K562 (cell line): ENCODE results near the gene CEMIP. TPM values are rescaled to one million over a fixed set of nuclear protein-coding genes. Genes with fewer than 3 reads are reported as not detected.

Experiments
- CBFA2T2 ChIP-seq: fragments of 450-650 bp; conservative IDR thresholded peaks from 2 replicates; pipeline ENCODE4 v1.6.1; 2017; ENCODE audit warnings: mild to moderate bottlenecking
- CBX3 ChIP-seq, 2 experiments: IDR thresholded peaks; 1 replicate in 1 of 2; 2 replicates in 1 of 2; pipeline ENCODE4 v1.6.1; 2012; ENCODE audit warnings: inconsistent platforms in 2 of 2, low read length in 2 of 2, borderline replicate concordance in 1 of 2, control low read depth in 1 of 2
- CTBP1 ChIP-seq: fragments of 450-650 bp; IDR thresholded peaks from 2 replicates; pipeline ENCODE4 v1.6.1; 2016; ENCODE audit warnings: borderline replicate concordance
- DEAF1 ChIP-seq: fragments of 450-650 bp; formaldehyde crosslinking; IDR thresholded peaks from 2 replicates; pipeline ENCODE4 v1.4.0; 2020; ENCODE audit warnings: mild to moderate bottlenecking, moderate library complexity
- FOXM1 ChIP-seq, 2 experiments: fragments of 450-650 bp in 1 of 2; sonication (generic) in 1 of 2; formaldehyde crosslinking in 1 of 2; IDR thresholded peaks; 2 replicates each; pipeline versions ENCODE4 v1.6.1 to v1.9.0; 2017 to 2022; ENCODE audit warnings: low read depth in 2 of 2, mild to moderate bottlenecking in 2 of 2, missing genetic modification reagents in 1 of 2, moderate library complexity in 1 of 2
- HMG20A ChIP-seq: fragments of 450-650 bp; formaldehyde crosslinking; conservative IDR thresholded peaks from 2 replicates; pipeline ENCODE4 v1.4.0; 2020; ENCODE audit warnings: mild to moderate bottlenecking, mixed read lengths
- MEF2A ChIP-seq: IDR thresholded peaks from 2 replicates; pipeline ENCODE4 v1.6.1; 2011; ENCODE audit warnings: low read depth, mild to moderate bottlenecking, low read length, moderate library complexity; ENCODE audit not compliant: control insufficient read depth
- NELFE ChIP-seq: IDR thresholded peaks from 2 replicates; pipeline ENCODE4 v1.6.1; 2011; ENCODE audit warnings: mild to moderate bottlenecking; ENCODE audit not compliant: insufficient read depth, insufficient read length
- NFATC3 ChIP-seq: fragments of 450-650 bp; IDR thresholded peaks from 2 replicates; pipeline ENCODE4 v1.6.1; 2017; ENCODE audit warnings: mild to moderate bottlenecking
- NFIC ChIP-seq: fragments of 450-650 bp; IDR thresholded peaks from 2 replicates; pipeline ENCODE4 v1.6.1; 2017; ENCODE audit warnings: mild to moderate bottlenecking, inconsistent platforms
- POLR2G ChIP-seq: fragments of 200-400 bp; formaldehyde crosslinking; IDR thresholded peaks from 2 replicates; pipeline ENCODE4 v1.6.1; 2017; ENCODE audit warnings: low read depth, mild to moderate bottlenecking, antibody characterized with exemption, low read length, moderate library complexity
- RBM39 ChIP-seq: fragments of 200-400 bp; formaldehyde crosslinking; optimal IDR thresholded peaks from 2 replicates; pipeline ENCODE3; 2018; ENCODE audit warnings: low read depth, low read length
- SFPQ ChIP-seq: fragments of 200-400 bp; formaldehyde crosslinking; IDR thresholded peaks from 2 replicates; pipeline ENCODE4 v1.6.1; 2017; ENCODE audit warnings: mild to moderate bottlenecking, low read depth, low read length, moderate library complexity
- STAT6 ChIP-seq: sonication (generic); formaldehyde crosslinking; IDR thresholded peaks from 2 replicates; pipeline ENCODE4 v1.8.1; 2023; ENCODE audit warnings: mild to moderate bottlenecking, missing genetic modification reagents
- TAF7 ChIP-seq: fragments of 450-650 bp; IDR thresholded peaks from 2 replicates; pipeline ENCODE4 v1.6.1; 2016; ENCODE audit warnings: missing genetic modification characterization, missing compliant biosample characterization
- TCF3 ChIP-seq: sonication (generic); formaldehyde crosslinking; IDR thresholded peaks from 2 replicates; pipeline ENCODE4 v1.4.0; 2020; ENCODE audit warnings: mild to moderate bottlenecking, missing genetic modification reagents
- TEAD2 ChIP-seq: fragments of 450-650 bp; IDR thresholded peaks from 2 replicates; pipeline ENCODE4 v1.6.1; 2016; ENCODE audit warnings: missing genetic modification characterization, control low read depth, missing compliant biosample characterization
- ZNF134 ChIP-seq: fragments of 250-450 bp; sonication (Bioruptor Pico); conservative IDR thresholded peaks from 2 replicates; pipeline ENCODE4 v1.4.0; 2020
- ZNF184 ChIP-seq: sonication (generic); formaldehyde crosslinking; IDR thresholded peaks from 2 replicates; pipeline ENCODE4 v1.5.0; 2020; ENCODE audit warnings: missing genetic modification reagents
- ZNF830 ChIP-seq: fragments of 250-450 bp; sonication (Bioruptor Pico); IDR thresholded peaks from 2 replicates; pipeline ENCODE4 v1.5.0; 2021; ENCODE audit warnings: mild to moderate bottlenecking
- polyA plus RNA-seq, 8 experiments: library from polyadenylated mRNA; depleted of rRNA in 4 of 8; stranded (reverse) in 5 of 8; unstranded in 3 of 8; fragments of >200 nt; fragmentation: Nextera tagmentation in 2 of 8; fragmentation: Illumina TruSeq in 1 of 8; extraction: Ambion mirVana in 2 of 8; extraction: Trizol in 1 of 8; gene quantifications; 2 replicates each; pipeline versions ENCODE4 v1.2.1 to v1.2.3, GENCODE V29; 2011 to 2014; ENCODE audit warnings: inconsistent platforms in 1 of 8, missing spikeins in 1 of 8
- total RNA-seq, 7 experiments: library from RNA; depleted of rRNA in 6 of 7; stranded (reverse); fragments of >200 nt in 6 of 7; fragmentation: Illumina TruSeq in 2 of 7; extraction: Trizol in 2 of 7; gene quantifications; 2 replicates each; pipeline versions ENCODE4 v1.2.1 to v1.2.3, GENCODE V29; 2011 to 2021; ENCODE audit warnings: low replicate concordance in 1 of 7
- TF ChIP-seq, protein P1 (sequence below): sonication (generic); formaldehyde crosslinking; IDR thresholded peaks from 2 replicates; pipeline ENCODE4 v1.9.0; 2022; ENCODE audit warnings: mild to moderate bottlenecking, missing genetic modification reagents
- TF ChIP-seq, protein P2 (sequence below): sonication (generic); formaldehyde crosslinking; IDR thresholded peaks from 2 replicates; pipeline ENCODE4 v1.8.1; 2023; ENCODE audit warnings: mild to moderate bottlenecking, missing genetic modification reagents, moderate library complexity

Gene CEMIP
- total and polyA plus RNA-seq, 9 of the 15 experiments (the other 6 are each of a cell fraction or from before 2014, with no cell fraction given), result 0.33 TPM; not detected in 8

- TF ChIP-seq STAT6 (no peak), ZNF134 (CRISPR knock-in tag) (no peak), FOXM1 (IDR thresholded peaks at IDR 0.05; ENCODE audit: low read depth) (no peak), FOXM1 (CRISPR knock-in tag; IDR thresholded peaks at IDR 0.05; ENCODE audit: low read depth) (no peak), NFATC3 (no peak), CTBP1 (peak; percentile 60; the same call in 1 of the 2 replicates), ZNF184 (no peak), NELFE (no peak), POLR2G (no peak), CBX3 (IDR thresholded peaks at IDR 0.05; ENCODE audit: borderline replicate concordance in 1 of 2, low read length in 2 of 2) (no peak), DEAF1 (no peak), RBM39 (no peak), TAF7 (tag) (no peak), CBFA2T2 (no peak), NFIC (no peak), TCF3 (CRISPR knock-in tag) (peak; percentile 52), HMG20A (no peak), ZNF830 (CRISPR knock-in tag) (no peak), SFPQ (no peak), MEF2A (no peak), TEAD2 (tag) (no peak)
- TF ChIP-seq, protein P1, sequence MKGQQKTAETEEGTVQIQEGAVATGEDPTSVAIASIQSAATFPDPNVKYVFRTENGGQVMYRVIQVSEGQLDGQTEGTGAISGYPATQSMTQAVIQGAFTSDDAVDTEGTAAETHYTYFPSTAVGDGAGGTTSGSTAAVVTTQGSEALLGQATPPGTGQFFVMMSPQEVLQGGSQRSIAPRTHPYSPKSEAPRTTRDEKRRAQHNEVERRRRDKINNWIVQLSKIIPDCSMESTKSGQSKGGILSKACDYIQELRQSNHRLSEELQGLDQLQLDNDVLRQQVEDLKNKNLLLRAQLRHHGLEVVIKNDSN (CRISPR knock-in tag), result no peak
- TF ChIP-seq, protein P2, sequence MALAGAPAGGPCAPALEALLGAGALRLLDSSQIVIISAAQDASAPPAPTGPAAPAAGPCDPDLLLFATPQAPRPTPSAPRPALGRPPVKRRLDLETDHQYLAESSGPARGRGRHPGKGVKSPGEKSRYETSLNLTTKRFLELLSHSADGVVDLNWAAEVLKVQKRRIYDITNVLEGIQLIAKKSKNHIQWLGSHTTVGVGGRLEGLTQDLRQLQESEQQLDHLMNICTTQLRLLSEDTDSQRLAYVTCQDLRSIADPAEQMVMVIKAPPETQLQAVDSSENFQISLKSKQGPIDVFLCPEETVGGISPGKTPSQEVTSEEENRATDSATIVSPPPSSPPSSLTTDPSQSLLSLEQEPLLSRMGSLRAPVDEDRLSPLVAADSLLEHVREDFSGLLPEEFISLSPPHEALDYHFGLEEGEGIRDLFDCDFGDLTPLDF (CRISPR knock-in tag), result no peak
These were observed 150.5 kb downstream of the CEMIP start (continued) for GRCh38 chr15:80929689-80930088.
